ENCODE measurements around the gene SGTA.

The SGTA gene

GRCh38 chr19:2822846-2823245 is 39.8 kb upstream of the SGTA start:
- TF ChIP-seq POLR2AphosphoS5 (IDR thresholded peaks at IDR 0.05; ENCODE audit: low read depth, low read length), result no peak
- no peak for TF ChIP-seq TAF1 (IDR thresholded peaks at IDR 0.05; ENCODE audit: borderline replicate concordance, insufficient read depth, low read length)
- no peak for TF ChIP-seq FOXP2 (optimal IDR thresholded peaks at IDR 0.05; ENCODE audit: borderline replicate concordance, extremely low read depth, extremely low read length, insufficient read depth)
- TF ChIP-seq REST (IDR thresholded peaks at IDR 0.05; ENCODE audit: insufficient read depth in 1 of 2, low read depth in 2 of 2, low read length in 2 of 2), result no peak
- no peak for TF ChIP-seq SIN3A (IDR thresholded peaks at IDR 0.05; ENCODE audit: borderline replicate concordance, insufficient read depth, low read length)

GRCh38 chr19:2820112-2820702 is 37.1 kb upstream of the SGTA start:
- no peak for TF ChIP-seq TAF1 (IDR thresholded peaks at IDR 0.05; ENCODE audit: borderline replicate concordance, insufficient read depth, low read length)
- TF ChIP-seq POLR2AphosphoS5 (IDR thresholded peaks at IDR 0.05; ENCODE audit: low read depth, low read length), result no peak
- TF ChIP-seq SIN3A (IDR thresholded peaks at IDR 0.05; ENCODE audit: borderline replicate concordance, insufficient read depth, low read length), result no peak
- no peak for TF ChIP-seq REST (IDR thresholded peaks at IDR 0.05; ENCODE audit: insufficient read depth in 1 of 2, low read depth in 2 of 2, low read length in 2 of 2)
- no peak for TF ChIP-seq FOXP2 (optimal IDR thresholded peaks at IDR 0.05; ENCODE audit: borderline replicate concordance, extremely low read depth, extremely low read length, insufficient read depth)

- TF ChIP-seq REST (IDR thresholded peaks at IDR 0.05; ENCODE audit: insufficient read depth in 1 of 2, low read depth in 2 of 2, low read length in 2 of 2) (0 out of 4 replicates have a peak, but pooled peaks of 1 of the 2 experiments have one; percentile 4), POLR2AphosphoS5 (IDR thresholded peaks at IDR 0.05; ENCODE audit: low read depth, low read length) (no peak; the same call in 1 of the 2 replicates), SIN3A (IDR thresholded peaks at IDR 0.05; ENCODE audit: borderline replicate concordance, insufficient read depth, low read length) (no peak; the same call in 1 of the 2 replicates), TAF1 (IDR thresholded peaks at IDR 0.05; ENCODE audit: borderline replicate concordance, insufficient read depth, low read length) (peak; percentile 64; the same call in 1 of the 2 replicates), FOXP2 (optimal IDR thresholded peaks at IDR 0.05; ENCODE audit: borderline replicate concordance, extremely low read depth, extremely low read length, insufficient read depth) (peak; percentile 91)
These were observed 36.6 kb upstream of the SGTA start, which contains the start of gene ZNF554 for GRCh38 chr19:2819540-2820111. Gene ZNF554, plus strand, starts transcription at chr19:2819868. Its CDS starts 204 bp downstream, at chr19:2820072.

- TF ChIP-seq POLR2AphosphoS5 (IDR thresholded peaks at IDR 0.05; ENCODE audit: low read depth, low read length), result no peak
- TF ChIP-seq FOXP2 (optimal IDR thresholded peaks at IDR 0.05; ENCODE audit: borderline replicate concordance, extremely low read depth, extremely low read length, insufficient read depth), result no peak
- TF ChIP-seq SIN3A (IDR thresholded peaks at IDR 0.05; ENCODE audit: borderline replicate concordance, insufficient read depth, low read length), result no peak
- TF ChIP-seq TAF1 (IDR thresholded peaks at IDR 0.05; ENCODE audit: borderline replicate concordance, insufficient read depth, low read length), result no peak
- no peak for TF ChIP-seq REST (IDR thresholded peaks at IDR 0.05; ENCODE audit: insufficient read depth in 1 of 2, low read depth in 2 of 2, low read length in 2 of 2)
These were observed 33.6 kb upstream of the SGTA start for GRCh38 chr19:2816641-2817040.

Data from PFSK-1 (cell line).